Right cardiac atrium (tissue), 5 donors: ENCODE data around the gene LIN37. TPM values are rescaled to one million over a fixed set of nuclear protein-coding genes. Genes with fewer than 3 reads are reported as not detected.

Experiments
- ATAC-seq, 2 donors: fragments of 200-7000 bp; cut with Tn5 transposase; one replicate each; pipeline versions ENCODE4 v1.8.0 to v1.9.1; 2020; ENCODE audit warnings: moderate library complexity in 2 of 2, mild to moderate bottlenecking in 1 of 2
- DNase-seq, 3 donors: peaks; one replicate each; pipeline ENCODE4 v3.0.0-alpha.2; 2020
- H3K27ac ChIP-seq: one replicate; pipeline ENCODE4 v1.5.1; 2013; ENCODE audit warnings: mild to moderate bottlenecking, low read length, control low read depth, moderate library complexity
- H3K27me3 ChIP-seq: one replicate; pipeline ENCODE4 v1.6.1; 2013; ENCODE audit not compliant: control insufficient read depth, insufficient read depth
- H3K4me1 ChIP-seq: one replicate; pipeline ENCODE4 v1.6.1; 2013; ENCODE audit warnings: low read length; ENCODE audit not compliant: control insufficient read depth, insufficient read depth
- H3K4me3 ChIP-seq: one replicate; pipeline ENCODE4 v1.5.1; 2013; ENCODE audit warnings: low read length, control low read depth
- H3K9me3 ChIP-seq: one replicate; pipeline ENCODE4 v1.6.1; 2013; ENCODE audit warnings: low read length; ENCODE audit not compliant: control insufficient read depth
- WGBS: extraction: QIAGEN DNeasy Blood & Tissue Kit; methylation state at CpG from one replicate; pipeline ENCODE4 v1.1.7; 2013; 5-methylcytosine and 5-hydroxymethylcytosine counted together
- intact Hi-C, 4 donors: fragments of 100-400 bp; cut with DNase I; formaldehyde crosslinking; loops; one replicate each; pipeline versions ENCODE4 v1.11.0 to v1.14.0; 2022 to 2023
- polyA plus RNA-seq: library from polyadenylated mRNA; stranded (reverse); fragments of 200-250 nt; gene quantifications from one replicate; pipeline ENCODE4 v1.2.3, GENCODE V29; 2013
- total RNA-seq, 4 donors: library from RNA; stranded (reverse); fragmentation: NEBNext Ultra II Directional; extraction: Animal tissue kit (Norgen Biotek cat#: 25700); gene quantifications; one replicate each; pipeline ENCODE4 v1.2.1, GENCODE V29; 2021
- donor health status: healthy with polysubstance abuse.
- donor health status: DM: no; HTN: yes; CAD: no.
- donor health status: DM: no; HTN: no; CAD: no.
- donor health status: DM: no; HTN: yes; CAD: no; lungs with severe emphysema.
- donor health status: DM: yes; HTN: yes; CAD: no.

The LIN37 gene
- total and polyA plus RNA-seq, 5 donors = 8.2 to 17.9 (median 10.8) TPM

DNA sequence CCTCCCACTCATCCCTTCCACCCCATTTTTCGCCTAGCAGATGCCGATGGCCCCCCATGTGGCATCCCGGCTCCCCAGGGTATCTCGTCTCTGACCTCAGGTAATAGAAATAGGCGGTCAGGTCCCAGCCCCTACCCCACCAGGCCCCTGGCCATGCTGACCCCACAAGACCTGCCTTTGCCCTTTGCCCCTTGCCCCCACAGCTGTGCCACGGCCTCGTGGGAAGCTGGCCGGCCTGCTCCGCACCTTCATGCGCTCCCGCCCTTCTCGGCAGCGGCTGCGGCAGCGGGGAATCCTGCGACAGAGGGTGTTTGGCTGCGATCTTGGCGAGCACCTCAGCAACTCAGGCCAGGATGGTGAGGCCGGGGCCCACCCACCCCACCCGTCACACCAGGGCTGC lies 32.3 kb downstream of the LIN37 start:
- intact Hi-C loops = no loop called here
- Histone ChIP-seq H3K4me1 (no peaks in the 10 kb centered on the region), H3K27me3 (no peaks in the 10 kb centered on the region), H3K27ac (no peak overlapping the region), H3K4me3 (no peak overlapping the region), H3K9me3 (no peaks in the 10 kb centered on the region)
- ATAC-seq (no peak), DNase-seq (no peak)
- 96% methylated on average over 20 of the region's 20 CpGs for WGBS

- DNase-seq = no peak
- no peaks in the 10 kb centered on the region for H3K4me1 ChIP-seq
- no peak overlapping the region for H3K4me3 ChIP-seq
- ATAC-seq = no peak
- H3K27me3 ChIP-seq = no peaks in the 10 kb centered on the region
- intact Hi-C loops = no loop called here
- H3K27ac ChIP-seq = no peak overlapping the region
- 73% methylated on average over 9 of the region's 9 CpGs for WGBS
- no peaks in the 10 kb centered on the region for H3K9me3 ChIP-seq
These were observed 33.3 kb downstream of the LIN37 start for GRCh38 chr19:35781650-35782049.

- DNase-seq = no peak
- no peaks in the 10 kb centered on the region for H3K9me3 ChIP-seq
- no peaks in the 10 kb centered on the region for H3K27me3 ChIP-seq
- no peak overlapping the region for H3K27ac ChIP-seq
- no peak for ATAC-seq
- 96% methylated on average over 12 of the region's 12 CpGs for WGBS
- no peaks in the 10 kb centered on the region for H3K4me1 ChIP-seq
- no peak overlapping the region for H3K4me3 ChIP-seq
- intact Hi-C loops = no loop called here
These were observed 34.2 kb downstream of the LIN37 start for GRCh38 chr19:35782589-35782988.

GRCh38 chr19:35783469-35784434 lies 35.4 kb downstream of the LIN37 start:
- no peak for ATAC-seq
- no peak overlapping the region for H3K4me3 ChIP-seq
- no peak overlapping the region for H3K27ac ChIP-seq
- intact Hi-C loops = no loop called here
- H3K27me3 ChIP-seq = no peaks in the 10 kb centered on the region
- H3K4me1 ChIP-seq = no peaks in the 10 kb centered on the region
- no peak for DNase-seq
- 86% methylated on average over 28 of the region's 28 CpGs for WGBS
- H3K9me3 ChIP-seq = no peaks in the 10 kb centered on the region

GRCh38 chr19:35784503-35785338 lies 36.3 kb downstream of the LIN37 start:
- no peak for DNase-seq
- Histone ChIP-seq H3K4me1 (no peaks in the 10 kb centered on the region), H3K9me3 (no peaks in the 10 kb centered on the region), H3K27ac (no peak overlapping the region), H3K4me3 (no peak overlapping the region), H3K27me3 (no peaks in the 10 kb centered on the region)
- WGBS = 83% methylated on average over 45 of the region's 45 CpGs
- intact Hi-C loops = no loop called here
- ATAC-seq = no peak

- H3K4me3 ChIP-seq = no peak overlapping the region
- H3K9me3 ChIP-seq = no peaks in the 10 kb centered on the region
- no peak overlapping the region for H3K27ac ChIP-seq
- ATAC-seq = no peak
- intact Hi-C loops = no loop called here
- no peaks in the 10 kb centered on the region for H3K4me1 ChIP-seq
- no peak for DNase-seq
- H3K27me3 ChIP-seq = no peaks in the 10 kb centered on the region
- 89% methylated on average over 10 of the region's 10 CpGs for WGBS
These were observed 36.9 kb downstream of the LIN37 start for GRCh38 chr19:35785339-35785627.

DNA sequence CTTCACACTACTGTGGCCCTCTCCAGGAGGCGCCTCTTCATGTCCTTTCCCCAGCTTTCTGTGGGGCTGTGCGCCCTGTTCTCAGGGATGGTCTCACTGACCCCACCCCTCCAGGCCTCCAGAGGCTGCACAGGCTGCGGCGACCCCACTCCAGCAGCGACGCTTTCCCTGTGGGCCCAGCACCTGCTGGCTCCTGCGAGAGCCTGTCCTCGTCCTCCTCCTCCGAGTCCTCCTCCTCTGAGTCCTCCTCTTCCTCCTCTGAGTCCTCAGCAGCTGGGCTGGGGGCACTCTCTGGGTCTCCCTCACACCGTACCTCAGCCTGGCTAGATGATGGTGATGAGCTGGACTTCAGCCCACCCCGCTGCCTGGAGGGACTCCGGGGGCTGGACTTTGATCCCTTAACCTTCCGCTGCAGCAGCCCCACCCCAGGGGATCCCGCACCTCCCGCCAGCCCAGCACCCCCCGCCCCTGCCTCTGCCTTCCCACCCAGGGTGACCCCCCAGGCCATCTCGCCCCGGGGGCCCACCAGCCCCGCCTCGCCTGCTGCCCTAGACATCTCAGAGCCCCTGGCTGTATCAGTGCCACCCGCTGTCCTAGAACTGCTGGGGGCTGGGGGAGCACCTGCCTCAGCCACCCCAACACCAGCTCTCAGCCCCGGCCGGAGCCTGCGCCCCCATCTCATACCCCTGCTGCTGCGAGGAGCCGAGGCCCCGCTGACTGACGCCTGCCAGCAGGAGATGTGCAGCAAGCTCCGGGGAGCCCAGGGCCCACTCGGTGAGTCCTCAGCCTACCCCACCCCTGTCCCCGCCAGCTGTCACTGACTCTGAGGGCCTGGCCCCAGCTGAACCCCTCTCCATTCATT lies 38.2 kb downstream of the LIN37 start:
- Histone ChIP-seq H3K4me1 (no peaks in the 10 kb centered on the region), H3K27me3 (no peaks in the 10 kb centered on the region), H3K9me3 (no peaks in the 10 kb centered on the region), H3K27ac (no peak overlapping the region), H3K4me3 (no peak overlapping the region)
- WGBS = 90% methylated on average over 31 of the region's 31 CpGs
- no peak for ATAC-seq
- intact Hi-C loops = no loop called here
- DNase-seq = no peak

DNA sequence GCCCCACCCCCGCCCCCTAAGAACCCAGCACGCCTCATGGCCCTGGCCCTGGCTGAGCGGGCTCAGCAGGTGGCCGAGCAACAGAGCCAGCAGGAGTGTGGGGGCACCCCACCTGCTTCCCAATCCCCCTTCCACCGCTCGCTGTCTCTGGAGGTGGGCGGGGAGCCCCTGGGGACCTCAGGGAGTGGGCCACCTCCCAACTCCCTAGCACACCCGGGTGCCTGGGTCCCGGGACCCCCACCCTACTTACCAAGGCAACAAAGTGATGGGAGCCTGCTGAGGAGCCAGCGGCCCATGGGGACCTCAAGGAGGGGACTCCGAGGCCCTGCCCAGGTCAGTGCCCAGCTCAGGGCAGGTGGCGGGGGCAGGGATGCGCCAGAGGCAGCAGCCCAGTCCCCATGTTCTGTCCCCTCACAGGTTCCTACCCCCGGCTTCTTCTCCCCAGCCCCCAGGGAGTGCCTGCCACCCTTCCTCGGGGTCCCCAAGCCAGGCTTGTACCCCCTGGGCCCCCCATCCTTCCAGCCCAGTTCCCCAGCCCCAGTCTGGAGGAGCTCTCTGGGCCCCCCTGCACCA lies 38.9 kb downstream of the LIN37 start:
- intact Hi-C loops = no loop called here
- Histone ChIP-seq H3K27me3 (no peaks in the 10 kb centered on the region), H3K4me1 (no peaks in the 10 kb centered on the region), H3K9me3 (no peaks in the 10 kb centered on the region), H3K4me3 (no peak overlapping the region), H3K27ac (no peak overlapping the region)
- ATAC-seq (no peak), DNase-seq (no peak)
- 96% methylated on average over 15 of the region's 15 CpGs for WGBS

- Histone ChIP-seq H3K4me1 (no peaks in the 10 kb centered on the region), H3K27me3 (no peaks in the 10 kb centered on the region), H3K4me3 (no peak overlapping the region), H3K27ac (no peak overlapping the region), H3K9me3 (no peaks in the 10 kb centered on the region)
- WGBS = 80% methylated on average over 12 of the region's 12 CpGs
- no peak for DNase-seq
- no peak for ATAC-seq
- intact Hi-C loops = no loop called here
These were observed 40.0 kb downstream of the LIN37 start for GRCh38 chr19:35788205-35788960.
